HG02759 (cell line): Measurements from ENCODE around the gene NTM.
A peak's percentile ranks its signal among the peaks of the same experiment; 100 is the strongest.

Experiments used
- ATAC-seq: cut with Tn5 transposase; IDR thresholded peaks from one replicate; pipeline ENCODE4 v1.9.1; 2021; ENCODE audit warnings: mild to moderate bottlenecking, moderate library complexity; ENCODE audit not compliant: unreplicated experiment

Gene NTM

DNA sequence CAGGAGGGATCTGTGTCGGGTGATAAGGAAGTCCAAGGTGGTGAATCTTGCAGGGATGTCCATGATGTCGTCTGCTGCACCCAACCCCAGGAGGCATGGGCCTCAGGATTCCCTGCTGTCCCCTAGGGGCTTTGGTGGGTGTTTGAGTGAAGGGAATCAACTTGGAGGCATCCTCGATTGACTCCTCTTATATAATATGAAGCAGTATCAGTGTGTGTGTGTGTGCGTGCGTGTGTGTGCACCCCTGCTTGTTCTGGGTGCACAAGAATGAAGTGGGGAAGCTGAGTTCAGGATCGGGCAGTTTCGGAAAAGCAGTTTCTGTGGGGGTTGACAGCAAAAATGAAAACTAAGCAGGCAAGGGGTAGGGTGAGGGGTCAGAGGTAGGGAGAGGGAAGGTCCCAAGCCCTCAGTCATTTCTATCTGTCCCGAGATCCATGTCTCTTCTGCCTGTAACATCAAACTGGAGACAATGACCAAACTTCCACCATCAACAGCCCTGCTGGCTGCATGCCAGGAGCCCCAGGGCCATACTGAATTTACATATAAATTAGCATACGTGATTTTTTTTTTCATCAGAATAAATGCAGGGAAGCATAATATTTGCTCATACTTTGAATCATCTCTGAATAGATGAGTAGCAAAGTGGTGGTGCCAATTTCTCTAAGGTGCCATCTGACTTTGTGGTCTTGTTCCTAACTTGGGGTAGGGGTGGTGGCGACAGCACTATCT, 2.0 kb downstream of the NTM start:
- no peak for ATAC-seq

DNA sequence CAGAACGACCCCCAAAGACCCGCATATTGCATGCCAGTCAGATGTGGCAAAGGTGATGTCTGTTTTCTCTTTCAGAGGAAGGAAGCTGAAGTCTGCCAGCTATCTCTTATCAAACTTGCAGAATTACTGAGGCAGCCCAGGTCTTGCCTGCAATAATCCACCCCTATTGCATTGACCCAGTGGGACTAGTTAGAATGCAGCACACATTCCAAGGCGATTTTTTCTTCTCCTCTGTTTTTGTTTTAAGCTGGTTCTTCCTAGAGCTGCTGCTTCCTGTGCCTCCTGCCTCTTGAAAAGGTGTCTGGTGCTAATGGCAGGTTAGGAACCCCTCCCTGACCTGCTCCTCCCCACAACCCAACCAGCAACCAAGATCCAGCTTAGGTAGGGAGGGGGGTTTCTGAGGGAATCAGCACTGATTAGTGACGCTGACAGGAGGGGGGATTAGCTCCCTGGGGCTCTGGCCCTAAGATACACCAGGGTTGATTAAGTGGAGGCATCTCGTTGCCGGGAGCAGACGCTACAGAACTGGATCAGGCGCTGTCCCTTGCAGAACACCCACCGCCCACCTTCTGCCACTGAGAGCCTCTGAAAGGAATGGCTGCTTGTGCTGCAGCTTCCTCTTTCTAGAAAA, 2.8 kb downstream of the NTM start:
- no peak for ATAC-seq

DNA sequence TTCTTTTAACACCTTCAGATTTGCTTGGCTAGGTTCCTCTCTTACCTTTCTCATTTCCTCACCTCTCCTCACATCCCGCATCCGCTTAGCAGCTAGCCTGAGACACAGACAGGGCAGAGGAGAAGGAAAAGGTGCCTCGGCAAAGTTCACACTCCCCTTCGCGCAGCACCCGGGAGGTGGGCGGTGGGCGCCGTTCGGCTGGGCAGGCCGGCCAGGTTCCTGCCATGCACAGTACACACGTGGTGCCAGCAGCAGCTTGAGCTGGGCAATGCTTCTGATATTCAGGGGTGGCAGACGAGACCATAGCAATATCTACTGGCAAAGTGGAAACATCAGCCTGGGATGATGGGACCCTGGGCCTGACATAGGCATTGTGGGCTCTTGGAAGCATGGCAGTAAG, 3.3 kb downstream of the NTM start:
- no peak for ATAC-seq

DNA sequence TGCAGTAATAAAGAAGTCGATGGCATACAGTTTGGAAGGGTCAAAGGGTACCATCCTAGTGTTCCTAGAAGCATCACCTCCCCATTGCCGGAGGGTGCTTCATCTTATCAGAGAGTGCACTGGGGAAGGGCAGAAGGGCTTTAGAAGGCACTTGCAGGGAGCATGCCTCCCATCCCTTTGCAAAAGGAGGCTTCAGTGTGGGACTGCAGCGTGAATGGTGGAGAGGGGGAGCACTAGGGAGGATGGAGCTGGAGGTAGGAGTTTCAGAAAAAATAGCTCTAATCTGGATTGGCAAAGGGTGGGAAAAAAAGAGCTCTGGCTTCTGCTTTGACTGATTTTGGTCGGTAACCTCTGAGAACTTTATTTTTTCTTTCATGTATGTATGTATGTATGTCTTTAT, 5.0 kb downstream of the NTM start:
- ATAC-seq, result no peak

DNA sequence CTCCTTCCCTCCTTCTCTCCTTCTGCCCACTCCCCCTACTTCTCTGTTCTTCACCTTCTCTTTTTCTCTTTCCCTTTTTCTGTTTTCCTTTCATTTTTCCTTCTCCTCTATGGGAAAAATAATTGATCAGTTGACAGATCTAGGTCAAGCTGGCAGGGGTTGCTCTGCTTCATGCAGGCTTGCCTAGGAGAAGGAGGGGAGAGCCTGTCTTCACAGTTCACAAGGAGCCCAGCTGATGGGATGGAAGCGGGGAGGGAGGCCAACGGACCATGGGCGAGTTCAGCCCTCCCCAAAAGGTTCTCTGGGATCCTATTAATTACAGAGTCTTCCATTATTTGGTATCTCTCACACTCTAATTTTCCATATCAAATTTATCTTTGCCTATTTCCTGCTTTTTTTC, 5.5 kb downstream of the NTM start:
- ATAC-seq, result no peak

DNA sequence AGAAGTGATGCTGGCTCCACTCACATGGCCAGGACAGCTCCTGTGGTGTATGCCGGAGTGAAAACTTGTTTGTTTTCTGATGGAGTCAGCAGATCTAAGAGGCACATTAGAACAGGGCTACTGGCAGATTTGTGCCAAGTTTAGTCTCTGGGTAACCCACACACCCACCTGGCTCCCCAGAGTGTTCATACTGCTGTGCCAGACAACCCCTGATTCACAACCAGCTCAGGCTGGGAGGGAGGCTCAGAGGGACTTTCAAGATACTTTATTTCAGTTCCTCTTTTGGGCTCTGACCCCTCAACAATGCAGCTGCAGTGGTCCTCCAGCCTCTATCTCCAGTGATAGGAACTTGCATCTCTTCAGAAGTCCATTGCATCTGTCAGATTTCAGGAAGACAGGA, 8.5 kb downstream of the NTM start:
- ATAC-seq, result peak; percentile 95

DNA sequence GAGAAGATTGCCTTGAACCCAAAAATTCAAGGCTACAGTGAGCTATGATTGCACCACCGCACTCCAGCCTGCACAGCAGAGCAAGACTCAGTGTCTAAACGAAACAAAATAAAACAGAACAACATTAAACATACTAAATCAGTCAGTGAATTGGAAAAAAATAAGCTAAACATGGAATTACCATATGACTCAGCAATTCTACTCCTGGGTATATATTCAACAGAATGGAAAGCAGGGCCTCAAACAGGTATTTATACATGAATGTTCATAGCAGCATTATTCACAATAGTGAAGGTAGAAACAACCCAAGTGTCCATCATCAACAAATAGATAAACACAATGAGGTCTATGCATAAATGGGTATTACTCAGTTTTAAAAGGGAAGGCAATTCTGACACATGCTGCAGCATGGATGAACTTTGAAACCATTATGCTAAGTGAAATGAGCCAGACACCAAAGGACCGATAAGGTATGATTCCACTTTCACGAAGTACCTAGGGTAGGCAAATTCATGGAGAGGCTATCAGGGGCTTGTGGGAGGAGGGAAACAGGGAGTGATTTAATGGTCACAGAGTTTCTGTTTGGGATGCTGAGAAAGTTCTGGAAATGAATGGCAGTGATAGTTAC, 15.5 kb downstream of the NTM start:
- no peak for ATAC-seq

DNA sequence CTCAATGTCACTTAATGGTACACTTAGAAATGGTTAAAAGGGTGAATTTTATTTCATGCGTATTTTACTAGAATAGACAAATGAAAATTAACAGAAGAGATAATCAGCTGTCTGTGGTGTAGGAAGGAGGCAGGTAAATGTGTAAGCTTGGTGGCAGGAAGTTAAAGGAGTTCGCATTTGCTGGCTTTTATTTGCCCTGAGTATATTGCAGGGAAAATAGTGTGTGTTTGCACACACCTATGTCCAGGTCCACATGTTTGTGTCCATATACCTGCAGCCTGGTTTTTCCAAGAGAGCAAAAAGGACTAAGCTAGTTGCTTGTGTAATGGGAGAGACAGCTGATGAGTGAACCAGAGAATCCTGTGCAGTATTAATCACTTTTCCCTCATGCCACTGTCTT, 16.0 kb downstream of the NTM start:
- ATAC-seq, result no peak

DNA sequence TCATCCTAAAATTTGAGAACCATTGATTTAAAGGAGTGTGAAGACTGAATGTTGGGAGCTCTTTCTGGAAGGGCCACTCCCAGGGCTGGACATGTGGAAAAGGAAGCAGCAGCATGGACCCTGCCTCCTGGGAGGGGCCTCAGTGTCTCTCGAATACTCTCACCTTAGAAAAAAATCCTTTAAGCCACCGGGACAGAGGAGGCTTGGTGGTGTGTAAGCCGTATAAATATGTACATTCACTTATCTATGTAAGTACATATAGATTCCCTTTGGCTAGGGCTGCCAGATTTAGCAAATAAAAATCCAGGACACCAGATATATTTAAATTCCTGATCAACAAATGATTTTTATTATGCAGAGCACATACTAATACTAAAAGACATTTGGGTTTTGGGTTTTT, 17.6 kb downstream of the NTM start:
- ATAC-seq, result no peak

DNA sequence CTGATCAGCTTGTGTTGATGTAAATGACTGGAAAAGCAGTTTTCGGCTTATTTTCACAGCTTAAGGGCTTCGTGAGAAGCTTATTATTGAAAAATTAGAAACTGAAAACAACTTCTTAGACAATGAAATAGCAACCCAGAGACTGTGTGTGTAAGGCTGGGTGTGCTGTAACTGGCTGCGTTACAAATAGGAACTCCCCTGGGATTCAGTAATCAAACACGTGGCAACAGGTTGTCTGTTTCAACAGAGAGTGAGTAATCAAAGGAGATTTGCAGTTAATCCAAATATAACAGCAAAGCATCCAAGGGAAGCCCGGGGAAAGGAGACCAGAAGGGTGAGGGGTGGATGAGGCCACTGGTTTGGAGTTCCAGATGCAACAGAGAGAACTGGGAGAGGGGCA, 19.2 kb downstream of the NTM start:
- no peak for ATAC-seq

DNA sequence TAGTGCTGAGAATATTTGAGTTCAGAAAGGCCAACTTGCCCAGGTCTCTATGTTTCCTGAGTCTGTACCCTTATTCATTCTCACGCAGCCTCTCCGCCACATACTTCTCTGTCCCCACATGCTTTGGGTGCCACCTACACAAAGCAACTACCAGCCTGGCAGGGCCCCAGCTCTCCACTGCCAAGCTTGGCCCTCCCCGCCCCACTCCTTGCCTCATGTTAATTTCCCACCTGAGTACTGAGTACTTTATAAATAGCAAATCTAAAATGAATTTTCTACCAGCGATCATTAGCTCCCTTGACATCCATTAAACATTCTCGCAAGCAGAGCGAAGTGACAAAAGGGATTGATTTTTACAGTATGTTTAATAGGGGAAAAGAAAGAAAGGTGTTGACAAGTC, 20.8 kb downstream of the NTM start:
- no peak for ATAC-seq

DNA sequence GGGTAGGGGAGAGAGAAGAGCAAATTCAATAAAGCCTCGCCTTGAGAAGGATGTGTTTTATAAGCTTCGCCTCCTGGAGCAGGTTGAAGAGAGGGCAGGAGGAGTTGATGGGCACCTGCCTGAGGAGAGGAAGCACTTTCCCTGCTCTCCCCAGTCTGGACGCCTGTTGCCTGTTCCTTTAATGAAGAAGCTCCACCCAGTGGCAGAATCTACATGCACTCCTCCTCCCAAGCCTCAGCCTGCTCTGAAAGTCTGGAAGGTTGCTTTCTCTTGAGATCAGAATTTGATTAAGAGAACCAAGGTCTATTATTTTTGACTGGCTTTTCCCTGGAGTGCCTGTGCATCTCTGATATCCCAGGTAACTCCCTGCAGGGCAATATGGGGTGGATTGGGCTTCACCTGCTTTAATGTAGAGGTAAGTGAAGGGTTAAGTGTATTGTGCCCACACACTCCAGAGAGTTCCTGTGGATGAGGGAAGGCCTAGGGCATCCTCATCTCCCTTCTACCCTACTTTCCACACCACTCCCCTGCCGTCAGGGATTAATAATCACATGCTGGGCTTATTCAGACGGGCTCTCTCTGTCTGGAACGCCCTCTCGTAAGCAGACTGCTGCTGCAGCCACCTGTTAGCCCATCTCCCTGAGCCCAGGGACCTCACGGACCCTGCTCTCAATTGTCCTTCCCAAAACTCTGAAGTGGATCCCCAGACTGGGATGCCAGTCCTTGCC, 22.3 kb downstream of the NTM start:
- ATAC-seq, result no peak

DNA sequence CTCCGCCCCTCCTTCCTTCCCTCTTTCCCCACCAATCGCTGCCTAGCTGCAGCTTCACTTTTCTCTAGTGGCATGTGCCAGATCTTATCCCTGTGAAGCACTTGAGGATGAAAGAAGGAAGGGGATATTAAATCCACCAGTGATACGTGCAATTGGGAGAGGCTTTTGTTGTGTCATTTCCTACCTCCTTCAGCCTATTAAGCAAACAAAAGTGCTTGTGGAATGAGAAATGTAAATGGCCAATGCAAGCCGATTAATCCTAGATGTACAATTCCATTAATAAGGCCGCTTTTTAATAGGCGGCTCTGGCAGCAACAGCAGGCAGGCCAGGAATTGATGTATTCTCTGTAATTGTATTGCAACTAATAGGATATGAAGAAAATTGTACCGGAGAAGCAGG, 23.3 kb downstream of the NTM start:
- ATAC-seq, result no peak

DNA sequence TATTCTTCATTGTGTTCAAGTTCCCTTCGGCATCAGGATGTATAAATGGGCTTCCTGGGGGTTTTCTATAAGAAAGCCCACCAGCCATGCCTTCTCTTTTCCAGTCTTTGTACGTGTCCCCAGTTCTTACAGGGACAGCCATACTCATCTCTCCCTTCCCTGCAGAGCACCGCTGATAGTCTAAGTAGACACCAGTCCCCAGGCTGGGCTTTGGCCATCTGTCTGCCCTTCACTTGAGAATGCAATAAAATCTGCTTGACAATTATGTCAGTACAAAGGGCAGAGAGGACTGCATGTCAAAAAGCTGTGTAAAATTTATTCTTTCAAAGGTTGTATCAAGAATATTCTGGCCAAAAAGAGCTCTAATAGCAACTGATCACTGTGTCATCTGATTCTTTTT, 27.3 kb downstream of the NTM start:
- ATAC-seq, result no peak

DNA sequence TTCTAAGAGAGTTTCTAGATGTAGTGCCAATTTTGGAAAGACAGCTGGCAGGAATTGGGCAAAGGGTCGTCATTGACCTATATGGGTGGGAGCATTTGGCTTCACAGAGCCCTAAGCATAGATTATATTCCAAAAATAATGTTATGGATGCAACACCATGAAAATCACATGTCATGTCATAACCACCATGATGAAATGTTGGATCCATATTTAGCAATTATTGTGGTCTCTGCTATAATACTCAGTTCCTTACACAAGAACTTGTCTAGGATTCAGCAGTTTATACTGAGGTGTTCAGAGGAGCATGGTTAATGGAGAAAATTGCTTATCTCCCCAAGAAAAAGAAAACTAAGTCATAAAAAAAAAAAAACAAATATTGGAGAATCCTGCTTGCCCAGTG, 31.6 kb downstream of the NTM start:
- no peak for ATAC-seq

DNA sequence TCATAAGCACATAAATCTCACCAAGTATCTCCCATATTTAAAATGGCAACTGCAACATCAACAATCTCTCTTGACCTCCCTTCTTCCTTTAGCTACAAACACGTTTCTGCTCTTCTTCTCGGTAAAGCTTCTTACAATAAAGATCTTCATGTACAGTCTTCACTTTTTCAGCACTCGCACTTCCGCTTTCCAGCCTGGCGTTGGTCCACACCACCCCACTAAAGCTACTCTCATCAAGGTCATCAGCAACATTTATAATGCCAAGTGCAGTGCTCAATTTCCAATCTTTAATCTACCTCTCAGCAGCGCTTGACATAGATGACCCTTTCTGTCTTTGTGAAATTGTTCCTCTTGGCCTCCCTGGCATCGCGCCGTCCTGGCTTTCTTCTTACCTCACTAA, 33.6 kb downstream of the NTM start:
- no peak for ATAC-seq

DNA sequence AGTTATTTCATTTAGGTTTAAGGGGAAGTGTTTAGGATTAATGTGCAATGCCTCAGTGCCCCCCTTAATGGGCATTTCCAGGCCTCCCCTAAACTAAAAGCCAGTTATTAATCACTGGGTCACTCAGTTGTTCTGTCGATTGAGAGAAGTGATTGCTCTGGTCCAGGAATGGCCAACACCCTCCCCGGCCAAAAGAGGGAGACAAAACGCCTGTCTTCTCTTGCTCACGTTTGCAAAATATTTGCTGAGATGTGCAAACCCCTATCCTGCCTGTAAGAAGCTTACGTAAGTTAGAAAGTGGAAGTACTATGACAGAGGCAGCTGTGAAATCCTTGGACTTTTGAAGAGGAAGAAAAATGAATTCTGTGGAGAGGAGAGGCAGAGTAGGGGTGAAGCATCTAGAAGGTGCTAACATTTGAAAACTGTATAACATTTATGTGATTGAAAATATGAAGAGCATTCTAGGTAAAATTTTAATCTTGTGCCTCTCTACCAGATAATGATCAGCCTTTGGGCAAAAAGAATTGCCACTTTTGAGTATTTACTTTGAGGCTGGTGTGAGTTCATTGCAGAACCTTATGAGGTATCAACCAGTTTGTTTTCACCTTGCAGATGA, 37.7 kb downstream of the NTM start:
- peak; percentile 63 for ATAC-seq

DNA sequence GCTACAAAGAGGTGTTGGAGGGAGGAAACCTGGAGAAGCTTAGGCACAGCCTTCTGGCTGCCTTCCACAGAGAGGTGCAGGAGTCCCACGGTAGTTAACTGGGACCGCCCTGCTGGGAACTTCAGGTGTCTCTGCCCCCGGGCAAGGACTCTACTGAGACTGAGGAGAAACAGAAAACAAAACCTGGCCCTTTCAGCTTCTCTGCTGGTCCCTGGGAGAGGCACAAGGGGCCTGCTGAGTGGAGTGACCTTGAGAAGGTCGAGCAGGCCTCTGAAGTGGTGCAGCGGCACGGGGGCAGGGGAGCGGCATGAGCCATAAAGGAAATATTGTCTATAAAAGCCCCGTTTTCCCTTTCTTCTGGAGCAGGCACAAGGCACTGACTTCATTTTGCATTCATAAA, 38.9 kb downstream of the NTM start:
- ATAC-seq, result no peak

DNA sequence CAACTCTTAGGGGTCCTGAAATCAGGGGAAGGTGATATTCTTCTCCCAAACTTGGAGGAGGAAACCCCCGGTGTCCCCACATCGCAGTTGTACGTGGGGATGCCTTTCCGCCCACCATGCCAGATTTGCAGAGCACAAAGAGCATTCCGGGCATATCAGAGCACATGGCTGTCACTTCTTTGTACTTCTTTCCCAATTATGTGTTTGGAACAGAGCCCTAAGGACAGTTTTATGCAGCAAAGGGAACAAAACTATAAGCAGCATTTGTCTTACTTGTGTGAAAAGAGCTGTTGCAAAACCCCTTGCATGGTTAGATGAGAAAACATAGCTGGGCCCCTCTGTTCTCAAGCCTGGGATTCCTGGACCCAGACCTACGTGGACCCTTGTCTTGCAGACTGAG, 41.2 kb downstream of the NTM start:
- ATAC-seq, result no peak

DNA sequence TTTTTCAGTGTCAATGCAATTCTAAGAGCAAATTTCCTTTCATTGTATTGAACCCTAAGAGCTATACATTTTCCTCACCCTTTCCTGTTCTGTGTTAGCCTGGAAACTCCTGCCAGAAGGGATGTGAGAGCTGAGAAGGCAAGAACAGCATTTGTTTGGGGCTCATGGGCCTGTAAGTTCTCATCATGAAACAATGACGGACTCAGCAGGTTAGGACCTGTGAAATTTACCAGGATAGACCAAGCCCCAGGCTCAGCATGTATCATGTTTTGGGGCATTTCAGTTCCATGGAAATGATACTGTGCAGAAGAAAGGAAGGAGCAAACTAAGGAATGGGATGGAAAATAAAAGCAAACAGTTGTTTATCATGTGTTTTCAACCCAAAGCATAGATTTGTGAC, 41.6 kb downstream of the NTM start:
- no peak for ATAC-seq

DNA sequence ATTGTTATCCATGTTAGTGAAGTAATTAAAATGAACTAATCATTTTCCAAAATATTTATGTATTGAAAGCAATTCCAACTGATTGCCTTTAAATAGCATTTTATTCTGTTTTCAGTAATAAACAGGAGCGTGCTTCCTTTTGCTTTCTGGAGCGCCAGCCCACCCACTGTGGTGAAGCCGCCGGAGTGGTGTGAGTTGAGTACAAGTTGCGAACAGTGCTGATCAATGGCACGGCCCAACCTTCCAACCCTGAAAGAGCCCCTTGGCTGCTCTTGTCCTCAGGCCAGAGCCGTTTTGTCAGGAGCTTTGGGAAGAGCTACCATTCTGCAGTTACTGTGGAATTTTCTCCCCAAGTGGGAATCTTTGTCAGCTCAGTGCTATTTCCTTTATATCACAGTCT, 42.8 kb downstream of the NTM start:
- no peak for ATAC-seq
